CD14-positive monocyte (primary cell): ENCODE measurements around the gene CORO1C. TPM values are rescaled to one million over a fixed set of nuclear protein-coding genes. Genes with fewer than 3 reads are reported as not detected.

Experiments
- DNase-seq, 3 donors: peaks; one replicate each; pipeline ENCODE4 v3.0.0-alpha.2; 2011 to 2022
- H2AFZ ChIP-seq: 2 replicates; pipeline ENCODE4 v1.6.0; 2012; ENCODE audit warnings: mild to moderate bottlenecking, low read depth, low read length, inconsistent platforms; ENCODE audit not compliant: insufficient read depth, poor library complexity, severe bottlenecking
- H3K27ac ChIP-seq, 2 donors: 1 replicate in 1 of 2; 2 replicates in 1 of 2; pipeline ENCODE4 v1.5.1; 2012 to 2013; ENCODE audit warnings: low read length in 2 of 2, control low read depth in 1 of 2, inconsistent platforms in 1 of 2, low read depth in 1 of 2, mild to moderate bottlenecking in 1 of 2
- H3K27me3 ChIP-seq, 2 donors: one replicate each; pipeline versions ENCODE4 v1.6.0 to v1.6.1; 2011 to 2013; ENCODE audit warnings: low read length in 2 of 2; ENCODE audit not compliant: control insufficient read depth in 2 of 2, insufficient read depth in 2 of 2
- H3K36me3 ChIP-seq, 2 donors: replicated peaks in 1 of 2; 1 replicate in 1 of 2; 2 replicates in 1 of 2; pipeline versions ENCODE4 v1.5.1 to v1.6.1; 2012 to 2013; ENCODE audit warnings: low read length in 2 of 2, control low read depth in 1 of 2, inconsistent platforms in 1 of 2, mild to moderate bottlenecking in 1 of 2; ENCODE audit not compliant: insufficient read depth in 2 of 2, control insufficient read depth in 1 of 2
- H3K4me1 ChIP-seq, 2 donors: 1 replicate in 1 of 2; 2 replicates in 1 of 2; pipeline versions ENCODE4 v1.5.1 to v1.6.1; 2012 to 2013; ENCODE audit warnings: low read length in 2 of 2, control low read depth in 1 of 2, inconsistent platforms in 1 of 2, mild to moderate bottlenecking in 1 of 2, moderate library complexity in 1 of 2; ENCODE audit not compliant: insufficient read depth in 2 of 2, control insufficient read depth in 1 of 2
- H3K4me2 ChIP-seq: replicated peaks from 2 replicates; pipeline ENCODE3; 2012; ENCODE audit warnings: low read length, moderate library complexity, mild to moderate bottlenecking; ENCODE audit not compliant: poor library complexity, severe bottlenecking; ENCODE audit errors: extremely low read depth
- H3K4me3 ChIP-seq, 3 experiments: fragments of 200-600 bp in 1 of 3; sonication (generic) in 1 of 3; replicated peaks in 1 of 3; 1 replicate in 2 of 3; 2 replicates in 1 of 3; pipeline ENCODE4 v1.5.1; 2011 to 2013; ENCODE audit warnings: low read length in 3 of 3, mild to moderate bottlenecking in 3 of 3, control low read depth in 2 of 3, low read depth in 2 of 3, inconsistent platforms in 1 of 3, moderate library complexity in 1 of 3
- H3K79me2 ChIP-seq: 2 replicates; pipeline ENCODE4 v1.6.0; 2012; ENCODE audit warnings: mild to moderate bottlenecking, control low read depth, inconsistent platforms, low read length, moderate library complexity; ENCODE audit not compliant: insufficient read depth
- H3K9ac ChIP-seq: 2 replicates; pipeline ENCODE4 v1.6.0; 2017; ENCODE audit warnings: low read length, mild to moderate bottlenecking; ENCODE audit not compliant: insufficient read depth, poor library complexity, severe bottlenecking
- H3K9me3 ChIP-seq, 2 donors: replicated peaks in 1 of 2; 1 replicate in 1 of 2; 2 replicates in 1 of 2; pipeline versions ENCODE4 v1.5.1 to v1.6.1; 2012 to 2013; ENCODE audit warnings: low read length in 2 of 2, control low read depth in 1 of 2; ENCODE audit not compliant: control insufficient read depth in 1 of 2, insufficient read depth in 1 of 2
- H4K20me1 ChIP-seq: 2 replicates; pipeline ENCODE4 v1.6.0; 2012; ENCODE audit warnings: mild to moderate bottlenecking, low read length, control low read depth, moderate library complexity; ENCODE audit not compliant: insufficient read depth
- H3K27ac Mint-ChIP-seq, 7 donors: one replicate each; pipeline ENCODE4 v1.8.0; 2020; ENCODE audit warnings: mild to moderate bottlenecking in 7 of 7, mixed read lengths in 7 of 7, moderate library complexity in 6 of 7, inconsistent platforms in 2 of 7
- H3K27me3 Mint-ChIP-seq, 3 donors: one replicate each; pipeline ENCODE4 v1.8.0; 2021 to 2022; ENCODE audit warnings: low read depth in 3 of 3, mild to moderate bottlenecking in 3 of 3, mixed read lengths in 3 of 3, moderate library complexity in 3 of 3, inconsistent platforms in 1 of 3
- H3K36me3 Mint-ChIP-seq, 2 donors: one replicate each; pipeline ENCODE4 v1.8.0; 2020; ENCODE audit warnings: mixed read lengths in 2 of 2, inconsistent platforms in 1 of 2, mild to moderate bottlenecking in 1 of 2
- H3K4me1 Mint-ChIP-seq: one replicate; pipeline ENCODE4 v1.8.0; 2020; ENCODE audit warnings: mild to moderate bottlenecking, mixed read lengths
- H3K4me3 Mint-ChIP-seq, 2 donors: one replicate each; pipeline ENCODE4 v1.8.0; 2020; ENCODE audit warnings: mild to moderate bottlenecking in 2 of 2, mixed read lengths in 2 of 2, moderate library complexity in 1 of 2
- H3K9me3 Mint-ChIP-seq, 7 donors: one replicate each; pipeline ENCODE4 v1.8.0; 2020 to 2022; ENCODE audit warnings: mixed read lengths in 7 of 7, mild to moderate bottlenecking in 6 of 7, moderate library complexity in 6 of 7, inconsistent platforms in 2 of 7
- CTCF ChIP-seq: fragments of 200-600 bp; IDR thresholded peaks from one replicate; pipeline ENCODE4 v1.8.0; 2022; ENCODE audit warnings: antibody characterized with exemption, mild to moderate bottlenecking
- WGBS: methylation state at CpG from one replicate; pipeline ENCODE4 v1.1.5; 2013; ENCODE audit warnings: missing lambda C conversion rate; ENCODE audit not compliant: insufficient coverage; 5-methylcytosine and 5-hydroxymethylcytosine counted together
- intact Hi-C, 2 donors: fragments of 100-400 bp; cut with micrococcal nuclease; formaldehyde crosslinking; loops; one replicate each; pipeline versions ENCODE4 v1.15.0 to v1.15.1; 2023
- polyA plus RNA-seq, 3 donors: library from polyadenylated mRNA; depleted of rRNA in 1 of 3; unstranded in 2 of 3; stranded (reverse) in 1 of 3; fragments of 300-500 nt in 2 of 3; fragments of >200 nt in 1 of 3; fragmentation: Illumina TruSeq in 2 of 3; gene quantifications; 1 replicate in 2 of 3; 2 replicates in 1 of 3; pipeline ENCODE4 v1.2.3, GENCODE V29; 2012 to 2021

Gene CORO1C
- polyA plus RNA-seq, 3 donors, result 77.5 to 285 (median 229) TPM

GRCh38 chr12:108732489-108733229, 1.3 kb upstream of the CORO1C start:
- WGBS, result 44% methylated on average over 6 of the region's 13 CpGs
- peak overlapping the region; percentile 98 to 100 (median 100) for H3K27ac Mint-ChIP-seq
- Histone ChIP-seq H4K20me1 (peaks cover 29% of the 10 kb centered on the region), H3K9me3 (no peaks in the 10 kb centered on the region), H3K36me3 (no peaks in the 10 kb centered on the region), H3K4me2 (peak overlapping the region; percentile 81), H2AFZ (peak overlapping the region; percentile 76), H3K4me1 (peaks cover 60 to 75% of the 10 kb centered on the region in 2 donors), H3K9ac (peak overlapping the region; percentile 97), H3K27ac (peak overlapping the region; percentile 90 to 99), H3K4me3 (peak overlapping the region; percentile 2 to 92 (median 79)), H3K79me2 (peaks cover 37% of the 10 kb centered on the region), H3K27me3 (no peaks in the 10 kb centered on the region)
- peaks cover 10 to 13% of the 10 kb centered on the region in 2 donors for H3K36me3 Mint-ChIP-seq
- peaks cover 0 to 3% (median 2%) of the 10 kb centered on the region in 3 donors for H3K27me3 Mint-ChIP-seq
- DNase-seq, result peak in 1 of 3 donors; percentile 37
- H3K4me1 Mint-ChIP-seq, result peaks cover 68% of the 10 kb centered on the region
- H3K9me3 Mint-ChIP-seq, result peaks cover 0 to 3% (median 0%) of the 10 kb centered on the region in 7 donors
- intact Hi-C loops, result loop anchor here (5.0 to 10.0 kb wide), 5 partner anchors 40 to 170 kb away; partner anchors contain the start of genes ISCU (in 1 of the 2), SART3 (in 1 of the 2) and SSH1 (in 1 of the 2)
- TF ChIP-seq CTCF, result no peak
- H3K4me3 Mint-ChIP-seq, result peak overlapping the region; percentile 97

GRCh38 chr12:108731866-108732461, 646 bp upstream of the CORO1C start:
- peaks cover 65 to 81% of the 10 kb centered on the region in 2 donors for H3K4me1 ChIP-seq

More at GRCh38 chr12:108731866-108732461, 646 bp upstream of the CORO1C start:
- Histone ChIP-seq H3K27ac (peak overlapping the region; percentile 90 to 99), H3K4me2 (peak overlapping the region; percentile 81), H4K20me1 (peaks cover 36% of the 10 kb centered on the region), H3K4me3 (peak overlapping the region; percentile 52 to 92 (median 79)), H3K79me2 (peaks cover 44% of the 10 kb centered on the region), H3K9me3 (no peaks in the 10 kb centered on the region), H3K9ac (peak overlapping the region; percentile 97), H3K27me3 (no peaks in the 10 kb centered on the region), H2AFZ (peak overlapping the region; percentile 76), H3K36me3 (no peaks in the 10 kb centered on the region)
- intact Hi-C loops, result loop anchor here (1.0 to 10.0 kb wide), 7 partner anchors 9 to 170 kb away; partner anchors contain the start of genes ISCU (in 1 of the 2), SART3 (in 1 of the 2) and SSH1 (in 1 of the 2)
- peak overlapping the region; percentile 98 to 100 (median 99) for H3K27ac Mint-ChIP-seq
- TF ChIP-seq CTCF, result peak; percentile 62
- DNase-seq, result peak; percentile 97 to 98 (median 98)
- WGBS, result 14% methylated on average over 33 of the region's 34 CpGs
- H3K4me1 Mint-ChIP-seq, result peaks cover 73% of the 10 kb centered on the region
- H3K27me3 Mint-ChIP-seq, result peaks cover 0 to 3% (median 2%) of the 10 kb centered on the region in 3 donors
- H3K9me3 Mint-ChIP-seq, result peaks cover 0 to 1% (median 0%) of the 10 kb centered on the region in 7 donors
- H3K4me3 Mint-ChIP-seq, result peak overlapping the region; percentile 97
- peaks cover 13 to 17% of the 10 kb centered on the region in 2 donors for H3K36me3 Mint-ChIP-seq
